Spleen (tissue), 11 donors: ENCODE measurements around the gene CYP4F3. TPM values are rescaled to one million over a fixed set of nuclear protein-coding genes. Genes with fewer than 3 reads are reported as not detected.

Experiments
- DNase-seq: peaks from one replicate; pipeline ENCODE4 v3.0.0-alpha.2; 2020
- H3K27ac ChIP-seq, 8 donors: fragments of 200-600 bp; sonication (generic) in 7 of 8; 1 replicate in 4 of 8; 2 replicates in 4 of 8; pipeline versions ENCODE4 v1.5.0 to v1.8.0; 2016 to 2021; ENCODE audit warnings: inconsistent platforms in 4 of 8, mild to moderate bottlenecking in 4 of 8, moderate library complexity in 1 of 8
- H3K27me3 ChIP-seq, 7 donors: fragments of 200-600 bp; sonication (generic) in 6 of 7; replicated peaks in 1 of 7; 1 replicate in 4 of 7; 2 replicates in 3 of 7; pipeline versions ENCODE4 v1.5.0 to v1.8.0; 2016 to 2021; ENCODE audit warnings: inconsistent platforms in 3 of 7, mild to moderate bottlenecking in 1 of 7
- H3K36me3 ChIP-seq, 6 donors: fragments of 200-600 bp; sonication (generic) in 5 of 6; 1 replicate in 4 of 6; 2 replicates in 2 of 6; pipeline versions ENCODE4 v1.5.0 to v1.8.0; 2016 to 2021; ENCODE audit warnings: inconsistent platforms in 2 of 6
- H3K4me1 ChIP-seq, 6 donors: fragments of 200-600 bp; sonication (generic) in 5 of 6; 1 replicate in 3 of 6; 2 replicates in 3 of 6; pipeline versions ENCODE4 v1.5.0 to v1.8.0; 2016 to 2021; ENCODE audit warnings: inconsistent platforms in 3 of 6
- H3K4me3 ChIP-seq, 8 donors: fragments of 200-600 bp; sonication (generic) in 7 of 8; 1 replicate in 4 of 8; 2 replicates in 4 of 8; pipeline versions ENCODE4 v1.5.0 to v1.8.0; 2016 to 2021; ENCODE audit warnings: inconsistent platforms in 4 of 8, mild to moderate bottlenecking in 4 of 8, moderate library complexity in 2 of 8
- H3K9me3 ChIP-seq, 8 donors: fragments of 200-600 bp; sonication (generic) in 7 of 8; 1 replicate in 4 of 8; 2 replicates in 4 of 8; pipeline versions ENCODE4 v1.5.0 to v1.8.0; 2016 to 2021; ENCODE audit warnings: inconsistent platforms in 4 of 8
- CTCF ChIP-seq, 11 experiments: fragments of 200-600 bp in 7 of 11; fragments of 450-650 bp in 4 of 11; sonication (generic) in 4 of 11; IDR thresholded peaks in 8 of 11; conservative IDR thresholded peaks in 3 of 11; 1 replicate in 7 of 11; 2 replicates in 4 of 11; pipeline versions ENCODE4 v1.4.0 to v1.8.0; 2016 to 2021; ENCODE audit warnings: antibody characterized with exemption in 11 of 11, inconsistent platforms in 4 of 11, mild to moderate bottlenecking in 1 of 11
- POLR2A ChIP-seq, 3 donors: fragments of 450-650 bp; IDR thresholded peaks; one replicate each; pipeline ENCODE4 v1.5.1; 2017; ENCODE audit warnings: antibody characterized with exemption in 3 of 3, mild to moderate bottlenecking in 1 of 3
- POLR2AphosphoS5 ChIP-seq, 3 donors: sonication (generic); formaldehyde crosslinking; IDR thresholded peaks; one replicate each; pipeline ENCODE4 v1.5.1; 2017; ENCODE audit warnings: antibody characterized with exemption in 3 of 3
- WGBS, 5 donors: extraction: QIAGEN DNeasy Blood & Tissue Kit in 3 of 5; methylation state at CpG; one replicate each; pipeline versions ENCODE4 v1.1.5 to v1.1.7; 2013 to 2018; 5-methylcytosine and 5-hydroxymethylcytosine counted together
- intact Hi-C: fragments of 100-400 bp; cut with DNase I; formaldehyde crosslinking; loops from one replicate; pipeline ENCODE4 v1.15.0; 2023; ENCODE audit warnings: low total_unique reads
- polyA plus RNA-seq, 3 donors: library from polyadenylated mRNA; stranded (reverse); fragments of 200-250 nt; gene quantifications; one replicate each; pipeline ENCODE4 v1.2.1, GENCODE V29; 2013
- total RNA-seq, 7 donors: library from RNA; depleted of rRNA in 3 of 7; stranded (reverse); fragments of >200 nt in 3 of 7; fragmentation: NEBNext Ultra II Directional in 4 of 7; extraction: Animal tissue kit (Norgen Biotek cat#: 25700) in 4 of 7; gene quantifications; one replicate each; pipeline versions ENCODE4 v1.1.0 to v1.2.1, GENCODE V29; 2016 to 2021
- donor health status: healthy with polysubstance abuse.
- donor health status: DM: no; HTN: no; CAD: no; lungs with moderate emphysema.
- donor health status: DM: no; HTN: no; CAD: no.
- donor health status: Bipolar disorder and iron deficiency.
- donor health status: healthy.
- donor health status: DM: no; HTN: no; CAD: no.
- donor health status: DM: yes; HTN: yes; CAD: no.

The CYP4F3 gene
- total and polyA plus RNA-seq, 10 donors = 0.03 to 44.1 (median 5.2) TPM

- 0 to 7% (median 4%) methylated on average over 7 to 9 of the region's 9 CpGs for WGBS, 5 donors
- Histone ChIP-seq H3K27ac (no peak overlapping the region), H3K9me3 (peaks cover 0 to 13% (median 2%) of the 10 kb centered on the region in 8 donors), H3K4me1 (peaks cover 0 to 44% (median 9%) of the 10 kb centered on the region in 6 donors), H3K36me3 (no peaks in the 10 kb centered on the region), H3K27me3 (peaks cover 0 to 38% (median 6%) of the 10 kb centered on the region in 7 donors), H3K4me3 (no peak overlapping the region)
- TF ChIP-seq CTCF (IDR thresholded peaks at IDR 0.05 in 8 of 11, conservative IDR thresholded peaks at IDR 0.05 in 3 of 11) = peak in 4 of 11 experiments; percentile 27 to 58 (median 51)
- TF ChIP-seq POLR2AphosphoS5 (IDR thresholded peaks at IDR 0.05) = no peak
- no peak for TF ChIP-seq POLR2A (IDR thresholded peaks at IDR 0.05)
- intact Hi-C loops = no loop called here
- DNase-seq = no peak
Measured at GRCh38 chr19:15631817-15632216, 8.9 kb upstream of the CYP4F3 start.

- peak overlapping the region in 5 of 8 donors; percentile 16 to 77 (median 36) for H3K27ac ChIP-seq
- intact Hi-C loops = no loop called here
- peaks cover 0 to 13% (median 2%) of the 10 kb centered on the region in 8 donors for H3K9me3 ChIP-seq
- H3K4me3 ChIP-seq = no peak overlapping the region
- WGBS, 5 donors = 24 to 49% (median 37%) methylated on average over 5 of the region's 5 CpGs
- peaks cover 0 to 44% (median 9%) of the 10 kb centered on the region in 6 donors for H3K4me1 ChIP-seq
- DNase-seq = no peak
- H3K27me3 ChIP-seq = peaks cover 0 to 36% (median 6%) of the 10 kb centered on the region in 7 donors
- TF ChIP-seq POLR2AphosphoS5 (IDR thresholded peaks at IDR 0.05) (no peak), CTCF (IDR thresholded peaks at IDR 0.05 in 8 of 11, conservative IDR thresholded peaks at IDR 0.05 in 3 of 11) (no peak), POLR2A (IDR thresholded peaks at IDR 0.05) (no peak)
- H3K36me3 ChIP-seq = no peaks in the 10 kb centered on the region
Measured at GRCh38 chr19:15633082-15633835, 7.4 kb upstream of the CYP4F3 start.

- Histone ChIP-seq H3K4me3 (no peak overlapping the region), H3K27ac (peak overlapping the region in 3 of 8 donors; percentile 36 to 77 (median 56)), H3K36me3 (no peaks in the 10 kb centered on the region), H3K27me3 (peaks cover 0 to 33% (median under 1%) of the 10 kb centered on the region in 7 donors), H3K9me3 (peaks cover 0 to 13% (median 2%) of the 10 kb centered on the region in 8 donors), H3K4me1 (peaks cover 0 to 40% (median 8%) of the 10 kb centered on the region in 6 donors)
- TF ChIP-seq POLR2AphosphoS5 (IDR thresholded peaks at IDR 0.05) (no peak), CTCF (IDR thresholded peaks at IDR 0.05 in 8 of 11, conservative IDR thresholded peaks at IDR 0.05 in 3 of 11) (no peak), POLR2A (IDR thresholded peaks at IDR 0.05) (no peak)
- WGBS, 5 donors = 75 to 85% (median 80%) methylated on average over 3 of the region's 3 CpGs
- no peak for DNase-seq
- intact Hi-C loops = no loop called here
Measured at GRCh38 chr19:15634105-15634504, 6.6 kb upstream of the CYP4F3 start.
